CD4-positive, alpha-beta T cell treated with Interleukin-6 at 100 ng/mL for 8 hours (primary cell): ENCODE results near the gene MOB1A.
"Not testable (repeated sequence)": the region's sequence is repeated elsewhere in the genome, so short reads cannot be mapped to it uniquely, and the experiment has no call there.

Source experiments
- DNase-seq: peaks from one replicate; pipeline ENCODE4 v3.0.0-alpha.2; 2020; ENCODE audit warnings: mixed read lengths, low spot score

MOB1A gene

GRCh38 chr2:74198461-74199274 is 20.0 kb upstream of the MOB1A start, which contains the start of gene MTHFD2:
TSS of gene MTHFD2 (plus strand) at chr2:74198615. CDS start at chr2:74198642, 27 bp downstream.
- DNase-seq: peak; percentile 90

- no peak for DNase-seq
These were observed 19.4 kb upstream of the MOB1A start for GRCh38 chr2:74198023-74198460.

DNA sequence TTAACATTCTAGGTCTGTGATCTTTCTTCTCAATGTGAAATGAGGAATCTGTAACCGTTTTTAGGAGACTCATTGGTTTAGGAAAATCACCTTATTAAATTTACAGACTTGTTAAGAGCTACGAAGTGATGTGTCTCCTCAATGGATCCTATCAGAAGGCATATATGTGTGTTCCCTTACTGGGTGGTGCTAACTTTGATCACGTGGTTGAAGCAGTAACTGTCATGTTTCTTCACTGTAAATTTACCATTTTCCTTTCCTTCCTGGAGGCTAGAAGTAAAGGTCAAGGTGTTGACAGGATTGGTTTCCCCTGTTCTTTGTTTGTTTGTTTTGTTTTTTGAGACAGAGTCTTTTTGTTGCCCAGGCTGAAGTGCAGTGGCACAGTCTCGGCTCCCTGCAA is 18.4 kb upstream of the MOB1A start:
- no peak for DNase-seq

DNA sequence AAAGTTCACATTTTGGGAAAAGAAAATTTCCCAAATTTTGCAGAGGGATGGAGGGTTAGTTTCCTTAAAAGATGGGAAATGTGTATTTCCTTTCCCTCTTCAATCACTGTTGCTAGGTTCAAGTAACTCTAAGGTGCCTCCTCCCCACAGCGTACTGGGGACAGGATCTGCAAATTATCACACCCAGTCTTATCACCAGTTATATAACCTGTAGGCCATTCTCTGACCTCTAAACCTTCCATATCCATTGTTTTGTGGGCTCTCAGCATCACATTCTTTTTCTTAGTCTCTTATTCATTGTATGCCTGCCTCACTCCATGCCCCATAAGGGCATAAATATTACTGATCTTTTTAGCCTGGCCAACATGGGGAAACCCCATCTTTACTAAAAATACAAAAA is 16.1 kb upstream of the MOB1A start:
- no peak for DNase-seq

GRCh38 chr2:74191596-74192380 is 13.1 kb upstream of the MOB1A start:
- DNase-seq: no peak

DNA sequence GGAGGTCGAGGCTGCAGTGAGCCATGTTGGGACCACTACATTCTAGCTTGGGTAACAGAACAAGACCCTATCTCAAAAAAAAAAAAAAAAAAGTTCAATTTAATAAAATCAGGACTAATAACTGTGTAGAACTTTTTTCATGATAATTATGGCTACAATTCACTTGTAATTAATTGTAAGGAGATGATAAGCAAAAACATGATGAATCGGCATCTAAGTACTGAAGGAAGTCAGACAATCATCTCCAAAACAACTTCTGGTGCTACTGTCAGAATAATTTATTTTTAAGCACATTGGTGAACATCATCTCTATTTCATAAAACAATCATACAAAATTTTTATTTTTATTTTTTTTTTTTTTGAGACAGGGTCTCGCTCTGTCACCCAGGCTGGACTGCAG is 10.0 kb upstream of the MOB1A start:
- DNase-seq: no peak

GRCh38 chr2:74188018-74188601 is 9.4 kb upstream of the MOB1A start:
- DNase-seq: no peak

DNA sequence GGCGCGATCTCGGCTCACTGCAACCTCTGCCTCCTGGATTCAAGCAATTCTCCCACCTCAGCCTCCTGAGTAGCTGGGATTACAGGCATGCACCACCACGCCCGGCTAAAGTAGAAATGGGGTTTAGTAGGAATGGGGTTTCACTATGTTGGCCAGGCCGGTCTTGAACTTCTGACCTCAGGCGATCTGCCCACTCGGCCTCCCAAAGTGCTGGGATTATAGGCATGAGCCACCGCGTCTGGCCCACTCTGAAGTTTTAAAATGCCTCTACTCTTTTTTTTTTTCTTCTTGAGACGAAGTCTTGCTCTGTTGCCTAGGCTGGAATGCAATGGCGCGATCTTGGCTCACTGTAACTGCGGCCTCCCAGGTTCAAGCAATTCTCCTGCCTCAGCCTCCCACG is 8.0 kb upstream of the MOB1A start:
- DNase-seq: not testable (repeated sequence)

- DNase-seq: peak; percentile 49
These were observed 7.4 kb upstream of the MOB1A start for GRCh38 chr2:74186038-74186437.

DNA sequence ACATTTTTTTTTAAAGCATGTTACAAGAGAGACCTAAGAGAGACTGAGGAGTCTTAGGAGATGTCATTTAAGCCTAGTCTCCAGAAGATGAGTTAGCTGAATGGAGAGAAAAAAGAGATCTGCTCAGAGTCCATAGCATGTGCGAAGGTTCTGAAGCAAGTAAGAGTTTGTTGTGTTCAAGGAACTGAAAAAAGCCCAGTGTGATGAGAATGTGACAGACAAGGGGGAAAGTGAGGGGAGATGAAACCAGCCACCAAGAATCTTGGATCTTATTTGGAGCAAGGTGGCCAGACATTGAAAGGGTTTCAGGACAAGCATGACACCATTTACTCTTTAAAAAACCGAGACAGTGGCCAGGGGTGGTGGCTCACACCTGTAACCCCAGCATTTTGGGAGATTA is 5.2 kb upstream of the MOB1A start:
- no peak for DNase-seq

DNA sequence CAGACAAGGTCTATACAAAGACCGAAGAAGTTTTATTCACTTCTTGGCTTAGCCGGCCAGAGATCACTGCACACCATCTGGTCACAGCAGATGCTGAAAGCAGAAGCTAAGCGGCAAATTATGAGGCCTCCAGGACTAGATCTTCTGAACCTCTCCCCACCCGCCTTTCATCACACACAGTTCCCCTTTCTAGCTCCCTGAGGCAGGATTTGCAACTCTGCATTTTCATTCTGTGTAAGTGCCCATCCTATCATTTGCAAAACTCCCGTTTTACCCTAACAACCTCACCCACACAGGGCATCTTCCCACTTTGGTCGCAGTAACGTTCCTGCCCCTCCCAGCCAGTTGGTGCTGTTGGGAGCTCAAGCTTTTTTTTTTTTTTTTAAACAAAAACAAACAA is 3.1 kb upstream of the MOB1A start:
- peak; percentile 9 for DNase-seq

- no peak for DNase-seq
These were observed 585 bp upstream of the MOB1A start for GRCh38 chr2:74179063-74179865.

DNA sequence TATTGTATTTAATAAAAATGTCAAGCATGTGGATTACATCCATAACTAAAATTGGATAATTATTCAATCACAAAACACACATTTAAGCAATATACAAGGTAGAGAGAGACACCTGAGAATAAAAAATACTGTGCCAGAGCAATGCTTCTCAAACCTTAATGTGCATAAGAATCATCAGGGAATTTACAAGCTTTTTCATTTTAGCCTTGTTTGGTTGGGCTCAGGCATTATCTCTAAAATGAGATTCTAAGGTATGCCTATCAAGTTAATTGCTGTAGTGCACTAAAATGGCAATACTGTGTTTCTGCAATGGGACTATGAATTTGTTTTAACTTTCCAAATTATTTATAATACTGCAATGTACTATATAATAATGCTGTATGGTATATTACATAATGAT is 983 bp downstream of the MOB1A start:
- DNase-seq: no peak

- DNase-seq: no peak
These were observed 3.8 kb downstream of the MOB1A start for GRCh38 chr2:74174909-74175308.

- DNase-seq: no peak
These were observed 9.9 kb downstream of the MOB1A start for GRCh38 chr2:74168739-74169138.

- no peak for DNase-seq
These were observed 13.9 kb downstream of the MOB1A start for GRCh38 chr2:74164761-74165160.

- DNase-seq: no peak
These were observed 15.7 kb downstream of the MOB1A start for GRCh38 chr2:74162951-74163350.

DNA sequence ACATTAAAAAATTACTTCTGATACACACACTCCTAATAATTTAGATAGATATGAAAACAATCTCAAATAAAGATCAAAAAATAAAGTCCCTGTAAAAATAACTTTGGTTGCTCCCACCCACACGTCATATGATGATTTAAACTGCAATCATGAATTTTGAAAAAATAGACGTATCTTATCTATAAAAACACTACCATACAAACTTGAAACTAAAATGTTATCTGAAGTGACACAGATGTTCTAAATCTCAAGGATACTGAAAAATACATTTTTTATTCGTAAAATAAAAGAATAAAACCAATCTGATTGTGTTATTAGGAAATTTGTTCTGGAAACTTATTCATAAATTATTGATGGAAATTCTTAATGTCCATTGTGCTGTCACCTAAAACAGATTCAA is 22.8 kb downstream of the MOB1A start:
- DNase-seq: no peak

- DNase-seq: no peak
These were observed 25.7 kb downstream of the MOB1A start for GRCh38 chr2:74152954-74153353.

DNA sequence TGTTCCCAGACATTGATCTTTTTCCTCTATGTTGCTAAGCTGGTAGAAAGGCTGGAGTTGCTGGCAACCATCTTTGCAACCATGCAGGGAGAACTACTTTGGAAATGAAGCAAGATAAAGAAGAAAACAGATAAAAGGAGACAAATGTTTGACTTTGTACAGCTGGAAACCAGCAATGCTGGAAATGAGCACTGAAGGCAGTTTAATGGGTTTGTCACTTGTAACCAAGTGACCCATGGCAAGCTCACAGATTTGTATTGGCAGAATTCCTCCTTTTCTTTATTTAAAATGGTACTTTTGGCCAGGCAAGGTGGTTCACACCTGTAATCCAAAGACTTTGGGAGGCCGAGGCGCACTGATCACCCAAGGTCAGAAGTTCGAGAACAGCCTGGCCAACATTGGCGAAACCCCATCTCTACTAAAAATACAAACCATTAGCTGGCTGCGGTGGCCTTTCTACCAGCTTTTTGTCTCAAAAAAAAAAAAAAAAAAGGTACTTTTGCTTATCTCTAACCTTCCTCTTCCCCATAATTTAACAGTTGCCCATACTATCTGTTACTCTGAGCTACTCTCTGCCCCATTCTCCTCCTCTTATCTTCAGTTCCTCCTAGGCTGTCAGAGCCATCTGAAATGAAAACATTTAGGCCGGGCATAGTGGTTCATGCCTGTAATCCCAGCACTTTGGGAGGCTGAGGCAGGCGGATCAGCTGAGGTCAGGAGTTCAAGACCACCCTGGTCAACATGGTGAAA is 28.9 kb downstream of the MOB1A start:
- no peak for DNase-seq

GRCh38 chr2:74149247-74149525 is 29.5 kb downstream of the MOB1A start:
- DNase-seq: no peak
